A549 (cell line): ENCODE results near the gene MAGI2.

ENCODE experiments used
- CBX2 ChIP-seq: fragments of 200-600 bp; sonication (generic); IDR thresholded peaks from 2 replicates; pipeline ENCODE4 v1.6.1; 2016; ENCODE audit warnings: low read depth, mild to moderate bottlenecking, borderline replicate concordance
- CHD2 ChIP-seq: fragments of 150-350 bp; IDR thresholded peaks from 2 replicates; pipeline ENCODE4 v1.6.1; 2014; ENCODE audit warnings: low read length; ENCODE audit not compliant: partially characterized antibody
- CTCF ChIP-seq: fragments of >200 bp; sonication (Bioruptor Twin); formaldehyde crosslinking; IDR thresholded peaks from 3 replicates; pipeline ENCODE4 v1.5.1; 2016
- HES2 ChIP-seq: fragments of >200 bp; sonication (Bioruptor Twin); formaldehyde crosslinking; IDR thresholded peaks from 2 replicates; pipeline ENCODE4 v1.6.1; 2016
- JUNB ChIP-seq: fragments of >200 bp; sonication (Bioruptor Twin); formaldehyde crosslinking; IDR thresholded peaks from 2 replicates; pipeline ENCODE4 v1.6.1; 2016
- KDM5A ChIP-seq: fragments of 200-600 bp; sonication (generic); IDR thresholded peaks from 2 replicates; pipeline ENCODE4 v1.6.1; 2016; ENCODE audit warnings: antibody characterized with exemption, mild to moderate bottlenecking
- RCOR1 ChIP-seq: fragments of 150-350 bp; IDR thresholded peaks from 2 replicates; pipeline ENCODE4 v1.6.1; 2014; ENCODE audit warnings: antibody characterized with exemption, low read length, low read depth
- RNF2 ChIP-seq: fragments of 200-600 bp; sonication (generic); IDR thresholded peaks from 2 replicates; pipeline ENCODE4 v1.6.1; 2016; ENCODE audit warnings: low read depth, mild to moderate bottlenecking, antibody characterized with exemption, moderate library complexity, borderline replicate concordance
- SMC3 ChIP-seq: fragments of >200 bp; sonication (Bioruptor Twin); formaldehyde crosslinking; IDR thresholded peaks from 3 replicates; pipeline ENCODE4 v1.6.1; 2018; ENCODE audit warnings: inconsistent platforms

GRCh38 chr7:78151229-78151628, 1302.2 kb downstream of the MAGI2 start:
- TF ChIP-seq CTCF: no peak
- no peak for TF ChIP-seq CHD2
- no peak for TF ChIP-seq KDM5A
- no peak for TF ChIP-seq HES2
- TF ChIP-seq JUNB: no peak
- no peak for TF ChIP-seq CBX2
- TF ChIP-seq RCOR1: no peak
- TF ChIP-seq RNF2: no peak
- no peak for TF ChIP-seq SMC3
